Amygdala (tissue), 56 donors: ENCODE data around the gene EFCAB6.
A peak's percentile ranks its signal among the peaks of the same experiment; 100 is the strongest.

Experiments
- DNase-seq, 56 donors: peaks; one replicate each; lab custom pipeline; 2025; lab: John Stamatoyannopoulos, UW

EFCAB6 gene

DNA sequence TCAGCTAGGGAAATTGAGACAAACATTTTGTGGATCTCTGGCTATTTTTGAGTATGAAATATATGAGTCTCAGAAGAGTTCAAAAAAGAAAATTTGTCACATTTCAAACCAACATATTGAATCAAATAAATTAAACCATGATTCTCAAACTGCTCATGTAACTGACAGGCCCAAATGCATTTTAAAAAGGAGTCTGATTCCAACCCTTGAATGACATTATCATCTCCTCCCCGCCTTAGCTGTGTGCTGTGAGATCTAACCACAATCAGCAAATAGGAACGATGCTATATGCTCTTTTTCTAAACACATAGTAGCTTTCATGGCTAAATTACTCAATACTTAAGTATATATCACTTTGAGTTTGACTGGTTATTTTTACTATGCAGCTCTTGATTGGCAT, 57.1 kb downstream of the EFCAB6 start:
- DNase-seq: no peak

DNA sequence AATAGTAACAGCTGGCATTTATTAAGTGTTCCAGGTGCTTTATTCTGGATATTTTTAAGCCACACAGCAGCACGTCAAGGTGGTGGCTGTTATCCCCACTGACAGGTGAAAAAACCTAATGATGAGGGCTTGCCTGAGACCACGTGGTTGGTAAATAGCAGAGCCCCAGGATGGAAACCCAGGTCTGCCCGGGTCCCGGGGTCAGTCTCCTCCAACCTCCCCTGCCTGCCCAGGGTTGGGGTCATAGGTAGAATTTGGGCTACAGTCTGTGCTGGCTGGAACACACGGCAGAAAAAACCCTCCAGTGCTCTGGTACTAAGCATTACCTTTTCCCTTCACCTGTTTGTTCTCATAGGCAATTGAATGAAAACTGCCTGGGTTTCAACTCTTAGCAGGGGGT, 57.9 kb downstream of the EFCAB6 start:
- DNase-seq: no peak

- DNase-seq: no peak
These were observed 58.4 kb downstream of the EFCAB6 start for GRCh38 chr22:43753688-43754087.

- no peak for DNase-seq
These were observed 61.4 kb downstream of the EFCAB6 start for GRCh38 chr22:43750751-43751150.

DNA sequence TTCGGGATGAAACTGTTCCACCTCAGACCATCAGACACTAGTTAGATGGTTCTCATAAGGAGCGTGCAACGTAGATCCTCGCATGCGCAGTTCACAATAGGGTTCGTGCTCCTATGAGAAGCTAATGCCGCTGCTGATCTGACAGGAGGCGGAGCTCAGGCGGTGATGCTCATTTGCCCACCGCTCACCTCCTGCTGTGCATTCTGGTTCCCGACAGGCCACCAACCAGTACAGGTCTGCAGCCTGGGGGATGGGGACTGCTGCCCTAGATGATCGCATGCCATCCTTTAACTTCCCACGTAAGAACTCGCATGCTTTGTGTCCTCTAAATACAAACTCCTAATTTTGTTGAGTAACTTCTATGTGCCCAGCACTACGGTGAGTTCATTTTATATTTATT, 62.6 kb downstream of the EFCAB6 start:
- no peak for DNase-seq

GRCh38 chr22:43747877-43748276, 64.2 kb downstream of the EFCAB6 start:
- no peak for DNase-seq

DNA sequence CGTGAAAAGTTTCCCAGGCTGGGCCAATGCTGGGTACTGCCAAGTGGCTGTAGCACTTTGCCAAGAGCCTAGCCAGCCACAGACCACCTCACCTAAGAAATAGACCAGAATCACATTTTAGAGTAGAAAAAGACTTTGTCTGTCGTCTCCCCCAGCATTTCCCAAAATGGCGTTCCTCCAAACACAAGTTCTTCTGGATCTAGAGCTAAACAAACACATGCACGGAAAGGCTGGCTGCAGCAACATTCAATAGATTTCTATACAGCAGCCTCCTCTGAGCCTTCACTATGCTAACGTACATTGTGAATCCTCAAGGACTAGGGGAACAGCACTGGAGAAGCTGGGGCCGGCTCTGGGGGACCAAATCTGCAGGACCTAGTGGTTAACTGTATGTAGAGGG, 65.0 kb downstream of the EFCAB6 start:
- no peak for DNase-seq

DNA sequence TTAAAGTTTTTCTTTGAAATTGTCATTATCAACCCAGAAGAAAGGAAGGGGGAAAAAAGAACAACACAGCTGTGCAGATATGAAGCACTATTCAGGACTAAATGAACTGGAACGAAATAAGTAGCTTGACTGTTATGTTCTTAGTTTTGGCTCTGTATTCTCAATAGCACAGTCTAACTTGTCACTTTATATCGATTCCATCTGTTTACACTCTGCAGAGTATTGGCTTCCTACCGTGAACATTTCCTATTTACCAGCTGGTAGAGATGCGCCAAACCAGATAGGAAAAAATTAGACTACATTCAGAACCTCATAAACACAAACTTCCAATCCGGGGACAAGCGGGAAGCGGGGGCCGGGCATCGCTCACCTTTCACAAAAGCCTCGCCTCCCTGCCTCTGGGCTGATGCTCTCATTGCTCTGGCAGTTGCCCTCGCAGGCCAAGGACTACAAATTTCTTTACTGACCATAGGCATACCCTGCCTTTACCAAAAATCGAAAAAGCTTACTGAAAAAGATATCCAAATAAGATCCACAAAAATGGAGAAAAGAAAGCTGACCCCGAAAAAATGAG, 66.2 kb downstream of the EFCAB6 start:
- no peak for DNase-seq

GRCh38 chr22:43745411-43745770, 66.7 kb downstream of the EFCAB6 start:
- DNase-seq: no peak

DNA sequence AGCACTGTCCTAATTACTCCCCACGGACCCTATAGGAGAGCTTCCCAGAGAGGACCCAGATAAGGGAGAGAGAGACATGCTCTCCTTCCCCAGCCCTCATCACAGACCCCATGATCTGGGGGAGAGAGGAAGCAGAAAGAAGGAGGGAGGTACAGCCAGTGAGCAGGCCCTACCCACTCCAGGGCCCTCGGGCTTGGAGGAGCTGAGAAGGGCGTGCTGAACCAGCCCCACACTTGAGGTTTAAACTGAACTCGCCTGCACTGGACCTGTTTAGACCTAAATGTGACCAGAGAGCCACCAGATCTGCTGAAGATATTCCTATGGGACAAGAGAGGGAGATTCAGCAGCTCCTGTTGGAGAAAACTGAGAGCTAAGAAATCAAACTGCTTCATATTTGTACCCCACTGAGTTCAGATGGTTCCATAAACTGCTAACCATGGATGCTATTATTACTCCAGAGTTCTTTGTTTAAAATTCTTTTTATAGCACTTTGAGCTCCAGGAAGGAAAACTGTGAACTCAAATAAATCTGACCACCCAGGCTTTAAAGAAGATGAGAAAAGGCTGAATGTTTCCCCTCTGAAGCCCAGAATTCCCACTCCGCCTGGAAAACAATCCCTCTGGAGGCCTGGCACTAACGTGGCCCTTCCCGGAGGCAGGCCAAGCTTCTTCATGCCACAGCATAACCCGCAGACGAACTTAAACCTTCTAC, 67.2 kb downstream of the EFCAB6 start:
- DNase-seq: no peak

DNA sequence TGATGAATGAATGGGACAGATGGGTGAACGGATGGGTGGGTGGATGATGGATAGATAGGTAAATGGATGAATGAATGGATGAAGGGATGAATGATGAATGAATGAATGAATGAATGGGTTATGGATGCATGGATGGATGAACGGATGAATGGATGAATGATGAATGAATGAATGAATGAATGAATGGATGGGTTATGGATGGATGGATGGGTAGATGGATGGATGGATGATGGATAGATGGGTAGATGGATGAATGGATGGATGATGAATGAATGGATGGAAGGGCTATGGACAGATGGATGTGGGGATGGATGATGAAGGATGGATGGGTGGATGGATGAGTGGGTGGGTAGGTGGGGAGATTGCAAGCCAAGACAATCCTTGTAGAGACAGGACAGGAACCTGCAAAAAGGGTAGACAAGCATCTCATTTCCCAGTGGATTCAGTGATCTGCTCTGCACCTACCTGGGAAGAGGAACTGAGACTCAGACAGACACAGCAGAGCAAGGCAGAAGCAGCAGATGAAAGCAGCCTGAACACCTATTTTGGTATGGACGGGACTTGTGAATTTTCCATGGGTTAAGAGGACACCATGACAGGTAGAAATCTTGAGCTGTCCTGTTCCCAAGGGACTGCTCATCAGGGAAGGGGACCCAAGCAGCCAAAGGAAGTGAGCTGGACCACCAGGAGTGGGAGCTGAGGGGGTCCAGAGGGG, 68.0 kb downstream of the EFCAB6 start:
- DNase-seq: no peak

DNA sequence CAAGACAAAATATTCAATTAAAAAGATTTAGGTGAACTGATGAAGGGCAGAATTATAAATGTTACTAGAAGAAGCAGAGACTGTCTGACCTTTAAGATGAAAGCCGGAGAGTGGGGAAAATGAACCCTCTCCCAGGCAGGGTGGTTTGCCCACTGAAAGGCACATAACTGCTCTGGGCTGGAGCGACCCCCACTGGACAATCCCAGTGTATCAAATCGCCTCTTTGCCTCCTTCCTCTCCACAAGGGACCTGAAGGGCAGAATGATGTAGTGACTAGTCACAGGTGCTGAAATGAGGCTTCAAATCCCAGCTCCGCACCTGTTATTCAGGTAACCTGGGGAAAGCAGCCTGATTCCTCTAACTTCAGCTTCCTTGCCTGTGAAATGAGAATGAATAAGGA, 69.0 kb downstream of the EFCAB6 start:
- DNase-seq: no peak

GRCh38 chr22:43742154-43742950, 69.8 kb downstream of the EFCAB6 start:
- DNase-seq: no peak

DNA sequence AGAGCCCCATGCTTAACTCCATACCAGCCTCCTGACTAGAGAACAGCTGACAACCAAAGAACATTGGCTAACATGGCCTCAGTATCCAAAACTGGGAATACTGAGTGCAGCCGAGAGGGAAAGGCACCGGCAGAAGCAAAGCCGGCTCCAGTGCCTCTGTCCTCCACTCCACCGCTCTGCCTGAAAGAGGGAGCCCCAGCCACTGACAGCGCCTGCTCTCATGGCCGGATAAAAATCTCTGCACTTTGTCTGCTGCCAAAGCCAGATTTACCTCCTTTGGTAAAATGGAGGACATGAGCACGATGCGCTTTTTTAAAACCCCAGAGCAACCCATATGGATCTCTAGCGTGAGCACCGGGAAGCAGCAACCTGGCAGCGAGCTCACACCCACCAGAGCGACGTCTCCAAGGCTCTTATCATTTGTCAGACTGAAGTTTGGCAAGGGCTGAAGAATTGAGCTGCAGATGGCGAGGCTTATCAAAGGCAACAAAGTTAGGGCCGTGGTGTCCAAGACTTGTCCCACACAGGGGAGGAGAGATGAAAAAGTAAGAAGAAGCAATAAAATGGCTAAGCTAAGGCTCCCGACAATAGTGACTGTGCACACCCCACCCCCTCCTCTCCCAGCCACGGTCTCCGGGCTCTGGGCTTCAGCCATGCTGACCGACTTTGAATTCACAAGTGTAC, 71.4 kb downstream of the EFCAB6 start:
- DNase-seq: no peak

- no peak for DNase-seq
These were observed 72.2 kb downstream of the EFCAB6 start for GRCh38 chr22:43739851-43740379.

DNA sequence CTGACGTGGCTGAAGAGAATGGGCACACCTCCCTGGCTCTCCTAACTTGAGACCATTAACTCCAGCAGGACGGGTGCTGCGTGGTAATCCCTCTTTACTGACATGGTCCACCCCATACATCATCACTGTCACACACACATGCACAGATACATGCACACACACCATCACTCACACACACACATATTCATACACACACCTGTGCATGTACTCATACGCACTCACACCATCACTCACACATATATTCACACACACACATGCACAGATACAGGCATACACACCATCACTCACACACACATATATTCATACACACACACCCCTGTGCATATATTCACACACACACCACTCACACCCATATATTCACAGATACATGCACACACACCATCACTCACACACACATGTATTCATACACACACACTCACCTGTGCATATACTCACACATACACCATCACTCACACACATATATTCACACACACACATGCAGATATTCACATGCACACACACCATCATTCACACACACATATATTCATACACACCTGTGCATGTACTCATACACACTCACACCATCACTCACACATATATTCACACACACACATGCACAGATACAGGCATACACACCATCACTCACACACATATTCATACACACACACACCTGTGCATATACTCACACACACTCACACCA, 74.8 kb downstream of the EFCAB6 start:
- DNase-seq: no peak

DNA sequence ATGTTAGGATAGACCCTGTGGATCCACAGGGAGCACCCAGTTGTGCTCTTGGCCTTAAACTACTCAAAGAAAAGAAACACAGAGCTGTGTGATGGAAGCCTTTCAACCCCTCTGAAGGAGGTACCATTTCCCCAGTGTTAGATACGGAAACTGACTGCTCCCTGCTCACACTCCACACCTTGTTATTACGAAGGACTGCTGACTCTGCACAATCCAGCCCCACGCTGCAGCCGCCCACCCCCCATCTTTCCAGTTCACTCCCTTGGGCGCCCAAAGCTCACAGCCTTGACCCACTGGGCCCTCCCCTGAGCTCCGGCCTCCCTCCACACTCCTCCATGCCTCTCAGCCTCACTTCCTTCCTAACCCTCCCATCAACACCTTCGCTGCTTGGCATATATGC, 75.5 kb downstream of the EFCAB6 start:
- DNase-seq: no peak

DNA sequence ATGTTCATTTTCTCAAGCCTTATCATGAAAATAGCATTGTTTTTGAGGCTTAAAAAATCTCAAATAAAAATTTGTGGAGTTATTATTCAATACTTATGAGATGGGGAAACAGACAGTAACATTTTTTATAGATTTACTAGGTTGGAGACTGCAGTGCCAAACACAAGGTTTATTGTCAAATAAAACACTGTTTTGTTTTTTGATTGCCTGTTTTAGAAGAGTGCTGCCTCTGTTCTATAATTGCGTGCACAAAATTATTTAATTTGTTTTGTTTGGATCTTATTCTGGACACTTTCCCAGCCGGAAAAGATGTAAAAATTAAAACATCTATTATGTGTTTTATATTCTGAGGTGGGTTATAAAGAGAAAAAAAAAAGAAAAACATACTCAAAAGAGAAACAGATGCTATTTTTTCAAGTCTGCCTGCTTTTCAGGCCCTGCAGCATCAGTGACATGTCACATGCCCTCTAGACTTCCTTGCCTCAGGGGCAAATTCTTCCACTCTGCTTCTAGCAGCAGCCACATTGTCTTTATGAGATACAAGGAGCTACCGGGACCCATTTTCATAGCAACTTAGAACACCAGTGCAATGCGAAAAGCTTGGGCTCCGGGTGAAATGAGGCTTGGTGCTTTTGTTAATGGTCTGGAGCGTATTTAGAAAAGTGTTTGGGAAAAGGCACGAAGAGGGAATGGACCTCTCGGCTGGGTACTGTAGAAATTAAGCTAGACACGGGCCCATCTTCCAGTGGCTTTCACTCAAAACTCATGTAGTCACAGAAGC, 77.5 kb downstream of the EFCAB6 start:
- peak in 1 of 56 donors; percentile 18 for DNase-seq

GRCh38 chr22:43733138-43733537, 79.0 kb downstream of the EFCAB6 start:
- DNase-seq: no peak
